Epithelial cell of esophagus (primary cell): ENCODE results near the gene OR10C1.
"Not testable (repeated sequence)": the region's sequence is repeated elsewhere in the genome, so short reads cannot be mapped to it uniquely, and the experiment has no call there.

ENCODE experiments used
- DNase-seq: peaks from one replicate; pipeline ENCODE4 v3.0.0; 2010; ENCODE audit warnings: low read depth
- H3K4me3 ChIP-seq: 2 replicates; pipeline ENCODE4 v1.5.1; 2011; ENCODE audit warnings: mild to moderate bottlenecking, low read length, control low read depth
- CTCF ChIP-seq: IDR thresholded peaks from 2 replicates; pipeline ENCODE4 v1.5.1; 2011; ENCODE audit warnings: low read depth, mild to moderate bottlenecking, low read length, control low read depth, inconsistent platforms; ENCODE audit not compliant: insufficient read depth; ENCODE audit errors: missing control alignments

Gene OR10C1

GRCh38 chr6:29424575-29424974, 14.5 kb upstream of the OR10C1 start:
- no peak overlapping the region for H3K4me3 ChIP-seq
- no peak for TF ChIP-seq CTCF
- DNase-seq, result peak; percentile 5

- no peak for DNase-seq
- H3K4me3 ChIP-seq, result no peak overlapping the region
- no peak for TF ChIP-seq CTCF
These were observed 14.0 kb upstream of the OR10C1 start for GRCh38 chr6:29425075-29425474.

- no peak for DNase-seq
- H3K4me3 ChIP-seq, result no peak overlapping the region
- TF ChIP-seq CTCF, result no peak
These were observed 12.5 kb upstream of the OR10C1 start for GRCh38 chr6:29426654-29427053.

- not testable (repeated sequence) for H3K4me3 ChIP-seq, DNase-seq
These were observed 2.4 kb upstream of the OR10C1 start for GRCh38 chr6:29436730-29437129.

- H3K4me3 ChIP-seq, result no peak overlapping the region
- no peak for TF ChIP-seq CTCF
- DNase-seq, result peak; percentile 8
These were observed 3.6 kb downstream of the OR10C1 start for GRCh38 chr6:29442719-29443118.

- not testable (repeated sequence) for H3K4me3 ChIP-seq, DNase-seq
These were observed 4.9 kb downstream of the OR10C1 start for GRCh38 chr6:29444031-29444430.

GRCh38 chr6:29447670-29448069, 8.6 kb downstream of the OR10C1 start:
- DNase-seq, result peak; percentile 40
- TF ChIP-seq CTCF, result no peak
- H3K4me3 ChIP-seq, result no peak overlapping the region

GRCh38 chr6:29451471-29452193, 12.5 kb downstream of the OR10C1 start:
- H3K4me3 ChIP-seq, result no peak overlapping the region
- TF ChIP-seq CTCF, result no peak
- DNase-seq, result peak; percentile 73
